Prostate gland (tissue), 2 donors: ENCODE data around the gene SEPTIN5. TPM values are rescaled to one million over a fixed set of nuclear protein-coding genes. Genes with fewer than 3 reads are reported as not detected.

Experiments used
- DNase-seq: peaks from one replicate; pipeline ENCODE4 v3.0.0-alpha.2; 2019; ENCODE audit warnings: low spot score
- H3K27ac ChIP-seq, 2 donors: fragments of 200-600 bp; sonication (generic); 2 replicates each; pipeline ENCODE4 v1.5.1; 2017 to 2019
- H3K27me3 ChIP-seq: fragments of 200-600 bp; sonication (generic); replicated peaks from 2 replicates; pipeline ENCODE4 v1.5.1; 2019; ENCODE audit not compliant: insufficient read depth
- H3K36me3 ChIP-seq, 2 donors: fragments of 200-600 bp; sonication (generic); 1 replicate in 1 of 2; 2 replicates in 1 of 2; pipeline versions ENCODE4 v1.5.1 to v1.8.1; 2017 to 2019
- H3K4me1 ChIP-seq: fragments of 200-600 bp; sonication (generic); replicated peaks from 2 replicates; pipeline ENCODE4 v1.5.1; 2019
- H3K4me3 ChIP-seq, 2 donors: fragments of 200-600 bp; sonication (generic); 2 replicates each; pipeline ENCODE4 v1.5.1; 2017 to 2019
- H3K9me3 ChIP-seq: fragments of 200-600 bp; sonication (generic); 2 replicates; pipeline ENCODE4 v1.5.1; 2017
- POLR2A ChIP-seq: fragments of 450-650 bp; IDR thresholded peaks from one replicate; pipeline ENCODE4 v1.6.1; 2016; ENCODE audit warnings: antibody characterized with exemption, mild to moderate bottlenecking
- POLR2AphosphoS5 ChIP-seq: sonication (generic); formaldehyde crosslinking; IDR thresholded peaks from one replicate; pipeline ENCODE4 v1.6.1; 2017; ENCODE audit warnings: antibody characterized with exemption
- WGBS: methylation state at CpG from one replicate; pipeline ENCODE4 v1.1.5; 2018; 5-methylcytosine and 5-hydroxymethylcytosine counted together
- intact Hi-C: fragments of 100-400 bp; cut with DNase I; formaldehyde crosslinking; loops from one replicate; pipeline ENCODE4 v1.14.2; 2022
- total RNA-seq, 2 donors: library from RNA; depleted of rRNA; stranded (reverse); fragments of >200 nt; gene quantifications; one replicate each; pipeline ENCODE4 v1.1.0, GENCODE V29; 2016
- TF ChIP-seq, protein P1 (sequence below), 4 experiments: fragments of 200-600 bp in 2 of 4; fragments of 450-650 bp in 2 of 4; sonication (generic) in 2 of 4; IDR thresholded peaks; 1 replicate in 3 of 4; 2 replicates in 1 of 4; pipeline ENCODE4 v1.5.1; 2016 to 2019; ENCODE audit warnings: antibody characterized with exemption in 4 of 4, mild to moderate bottlenecking in 2 of 4, moderate library complexity in 2 of 4

SEPTIN5 gene
- total RNA-seq, 2 donors from 2014 or later = 17.1 to 96.2 TPM

DNA sequence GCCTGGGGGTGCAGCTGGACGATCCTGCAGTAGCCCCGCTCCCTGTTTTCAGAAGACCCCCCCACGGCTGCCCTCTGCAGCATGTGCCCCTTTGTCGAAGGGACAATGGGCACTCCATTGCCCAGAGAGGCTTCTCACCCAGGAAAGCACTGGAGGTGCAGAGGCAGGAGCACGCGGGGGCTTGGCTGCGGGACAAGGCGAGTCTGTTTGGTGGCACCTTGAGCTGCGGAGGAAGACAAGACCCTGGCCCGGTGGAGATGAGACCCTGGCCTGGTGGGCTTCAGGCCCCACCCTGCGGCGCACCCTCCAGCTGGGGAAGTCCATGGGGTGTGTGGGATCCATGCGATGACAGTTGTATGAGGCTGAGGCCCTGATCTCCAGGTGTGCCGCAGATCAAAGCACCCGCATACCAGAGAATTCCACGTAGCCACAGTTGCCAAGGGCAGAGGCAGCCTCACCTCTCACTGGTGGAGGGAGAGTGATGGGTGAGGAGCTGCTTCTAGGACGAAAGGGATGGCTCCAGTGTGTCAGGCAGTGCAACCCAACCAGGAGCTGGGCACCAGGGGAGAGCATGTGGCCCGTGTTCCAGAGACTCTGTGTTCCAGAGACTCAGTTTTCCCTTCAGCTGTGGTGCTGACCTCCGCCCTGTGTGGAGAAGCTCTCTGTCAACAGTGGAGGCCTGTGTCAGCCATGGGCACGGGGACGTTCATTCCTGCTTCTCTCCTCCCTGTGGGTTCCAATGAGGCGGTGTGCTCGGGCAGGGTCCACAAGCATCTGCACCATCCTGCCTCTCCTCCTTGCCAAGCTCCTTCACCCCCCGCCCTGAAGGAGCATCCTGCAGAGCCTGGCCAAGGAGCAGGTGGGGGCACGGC is 56.3 kb downstream of the SEPTIN5 start:
- intact Hi-C loops = no loop called here
- Histone ChIP-seq H3K4me1 (no peaks in the 10 kb centered on the region), H3K36me3 (no peaks in the 10 kb centered on the region), H3K4me3 (no peak overlapping the region), H3K27ac (no peak overlapping the region), H3K9me3 (no peaks in the 10 kb centered on the region), H3K27me3 (no peaks in the 10 kb centered on the region)
- TF ChIP-seq POLR2AphosphoS5 (no peak), POLR2A (no peak)
- TF ChIP-seq, protein P1, sequence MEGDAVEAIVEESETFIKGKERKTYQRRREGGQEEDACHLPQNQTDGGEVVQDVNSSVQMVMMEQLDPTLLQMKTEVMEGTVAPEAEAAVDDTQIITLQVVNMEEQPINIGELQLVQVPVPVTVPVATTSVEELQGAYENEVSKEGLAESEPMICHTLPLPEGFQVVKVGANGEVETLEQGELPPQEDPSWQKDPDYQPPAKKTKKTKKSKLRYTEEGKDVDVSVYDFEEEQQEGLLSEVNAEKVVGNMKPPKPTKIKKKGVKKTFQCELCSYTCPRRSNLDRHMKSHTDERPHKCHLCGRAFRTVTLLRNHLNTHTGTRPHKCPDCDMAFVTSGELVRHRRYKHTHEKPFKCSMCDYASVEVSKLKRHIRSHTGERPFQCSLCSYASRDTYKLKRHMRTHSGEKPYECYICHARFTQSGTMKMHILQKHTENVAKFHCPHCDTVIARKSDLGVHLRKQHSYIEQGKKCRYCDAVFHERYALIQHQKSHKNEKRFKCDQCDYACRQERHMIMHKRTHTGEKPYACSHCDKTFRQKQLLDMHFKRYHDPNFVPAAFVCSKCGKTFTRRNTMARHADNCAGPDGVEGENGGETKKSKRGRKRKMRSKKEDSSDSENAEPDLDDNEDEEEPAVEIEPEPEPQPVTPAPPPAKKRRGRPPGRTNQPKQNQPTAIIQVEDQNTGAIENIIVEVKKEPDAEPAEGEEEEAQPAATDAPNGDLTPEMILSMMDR (IDR thresholded peaks at IDR 0.05) = no peak
- DNase-seq = no peak
- 81% methylated on average over 25 of the region's 25 CpGs for WGBS

- H3K36me3 ChIP-seq = no peaks in the 10 kb centered on the region
- no peaks in the 10 kb centered on the region for H3K4me1 ChIP-seq
- no peak overlapping the region for H3K4me3 ChIP-seq
- H3K9me3 ChIP-seq = no peaks in the 10 kb centered on the region
- TF ChIP-seq, protein P1 (IDR thresholded peaks at IDR 0.05) = no peak
- TF ChIP-seq POLR2AphosphoS5 = no peak
- no peak for TF ChIP-seq POLR2A
- WGBS = 81% methylated on average over 4 of the region's 4 CpGs
- no peak for DNase-seq
- H3K27me3 ChIP-seq = no peaks in the 10 kb centered on the region
- no peak overlapping the region for H3K27ac ChIP-seq
- intact Hi-C loops = no loop called here
Observed at GRCh38 chr22:19772422-19772672, 58.0 kb downstream of the SEPTIN5 start.

Other genes with a start within 250 kb of the SEPTIN5 start
- 10 to 100 TPM; 29.9 to 38.2 TPM for gene UFD1, start 235.3 kb upstream of the SEPTIN5 start, total RNA-seq
- gene CDC45, start 234.6 kb upstream of the SEPTIN5 start, total RNA-seq = 10 to 100 TPM in 1 of 2 donors, 1 to 10 TPM in 1; 2.0 to 11.5 TPM
- gene CLDN5, start 190.1 kb upstream of the SEPTIN5 start, total RNA-seq = 10 to 100 TPM; 31.9 to 46.9 TPM
- 10 to 100 TPM in 1 of 2 donors, 1 to 10 TPM in 1; 6.8 to 60.3 TPM for gene GP1BB, start 9.0 kb downstream of the SEPTIN5 start, total RNA-seq
- 10 to 100 TPM; 11.0 to 20.2 TPM for gene TBX1, start 46.3 kb downstream of the SEPTIN5 start, total RNA-seq
- 10 to 100 TPM in 1 of 2 donors, 1 to 10 TPM in 1; 5.6 to 12.0 TPM for gene GNB1L, start 140.4 kb downstream of the SEPTIN5 start, total RNA-seq
- 10 to 100 TPM; 15.7 to 41.9 TPM for gene RTL10, start 140.4 kb downstream of the SEPTIN5 start, total RNA-seq
- gene COMT, start 227.3 kb downstream of the SEPTIN5 start, total RNA-seq = 100 to 1,000 TPM; 456 to 513 TPM
- gene TXNRD2, start 227.3 kb downstream of the SEPTIN5 start, total RNA-seq = 10 to 100 TPM; 62.1 to 84.5 TPM